GM19193 (cell line): ENCODE results near the gene SLC35F3.

Source experiments
- POLR2A ChIP-seq: IDR thresholded peaks from 4 replicates; pipeline ENCODE4 v1.6.1; 2011; ENCODE audit not compliant: insufficient read depth, insufficient read length; ENCODE audit errors: extremely low read depth

Gene SLC35F3

GRCh38 chr1:234148350-234148749, 243.9 kb downstream of the SLC35F3 start:
- no peak for TF ChIP-seq POLR2A

DNA sequence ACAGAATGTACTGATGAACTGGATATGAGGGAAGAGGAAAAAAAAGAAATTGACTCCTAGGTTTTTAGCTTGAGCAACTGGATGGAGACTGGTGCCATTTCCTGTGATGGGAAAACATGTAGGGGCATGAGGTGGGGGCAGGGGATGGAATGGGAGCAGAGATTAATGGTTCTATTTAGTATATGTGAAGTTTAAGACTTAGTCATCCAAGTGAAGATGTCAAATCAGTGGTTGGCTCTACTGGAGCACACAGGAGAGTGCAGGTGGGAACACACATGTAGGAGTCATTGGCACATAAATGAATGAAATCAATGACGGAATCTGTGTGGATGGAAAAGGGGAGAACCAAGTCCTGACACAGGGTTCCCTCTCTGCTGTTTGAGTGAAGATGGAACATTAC, 244.3 kb downstream of the SLC35F3 start:
- TF ChIP-seq POLR2A, result no peak

DNA sequence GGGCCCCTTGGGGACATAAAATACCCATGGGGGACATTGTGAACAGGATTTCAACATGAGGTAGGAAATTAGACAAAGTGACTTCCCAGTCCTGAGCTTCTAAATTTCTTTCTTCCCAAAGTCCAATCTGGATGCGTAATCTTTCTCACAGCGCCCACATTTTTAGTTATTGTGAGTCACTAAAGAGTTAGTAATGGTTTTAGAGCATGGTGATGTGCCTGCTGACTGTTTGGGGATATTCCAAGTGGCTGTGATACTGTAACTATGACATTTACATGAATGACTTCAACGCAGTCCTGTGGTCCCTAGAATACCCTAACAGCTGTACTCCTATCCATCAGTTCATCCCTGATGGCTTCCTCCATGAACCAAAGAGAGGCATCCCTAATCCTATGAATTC, 244.7 kb downstream of the SLC35F3 start:
- no peak for TF ChIP-seq POLR2A

DNA sequence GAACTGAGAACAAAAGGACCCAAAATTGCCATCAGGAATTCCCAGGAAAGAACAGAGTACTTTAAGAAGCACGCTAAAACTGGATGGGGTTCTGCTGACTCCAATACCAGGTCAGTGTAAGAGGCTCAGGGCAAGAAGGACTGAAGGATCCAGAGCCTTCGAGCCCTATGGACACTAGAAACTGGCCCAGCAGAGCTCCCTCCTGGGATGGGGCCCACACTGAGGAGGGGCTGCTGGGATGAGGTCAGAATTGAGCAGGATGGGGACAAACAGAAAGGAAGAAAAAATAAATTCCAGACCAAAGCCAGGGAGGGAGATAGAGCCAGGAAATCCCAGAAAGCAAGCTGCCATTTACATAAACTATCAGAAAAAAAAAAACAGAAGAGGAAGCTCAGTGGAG, 246.4 kb downstream of the SLC35F3 start:
- TF ChIP-seq POLR2A, result no peak

DNA sequence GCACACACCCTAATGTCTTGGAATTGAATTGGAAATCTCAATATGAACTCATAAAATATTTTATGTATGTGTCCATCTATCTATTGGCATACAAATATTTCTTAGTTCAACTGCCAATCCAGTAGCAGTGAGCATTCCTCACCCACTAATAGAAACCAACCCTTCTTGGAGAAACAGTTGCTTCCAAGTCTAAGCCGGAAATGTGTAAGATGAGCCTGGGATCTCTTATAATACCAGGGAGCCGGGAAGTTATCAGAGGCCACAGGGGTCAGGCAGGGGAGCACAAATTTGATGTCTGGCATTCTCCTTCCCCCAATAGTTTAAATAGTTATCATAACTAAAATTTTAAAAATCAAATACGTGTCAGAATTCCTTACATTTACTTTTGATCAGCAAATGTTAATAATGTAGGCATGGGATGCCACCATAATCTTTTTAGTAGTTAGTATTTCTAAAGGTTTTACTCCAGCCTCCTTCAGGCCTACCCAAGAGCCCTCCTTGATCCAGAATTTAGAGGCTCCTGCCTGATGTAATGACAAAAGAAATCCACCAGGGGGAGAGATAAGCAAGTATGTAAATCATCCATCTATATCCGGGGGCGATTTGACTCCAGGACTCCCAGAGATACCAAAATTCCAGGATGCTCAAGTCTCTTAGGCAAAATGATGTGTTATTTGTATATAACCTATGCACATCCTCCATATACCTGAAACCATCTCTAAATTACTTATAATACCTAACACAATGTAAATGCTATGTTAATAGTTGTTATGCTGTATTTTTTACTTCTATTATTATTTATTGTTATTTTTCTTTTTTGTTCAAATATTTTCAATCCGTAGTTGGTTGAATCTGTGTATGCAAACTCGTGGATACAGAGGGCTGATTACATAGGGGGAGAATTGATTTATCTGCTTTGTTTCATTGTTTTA, 250.1 kb downstream of the SLC35F3 start:
- TF ChIP-seq POLR2A, result no peak

GRCh38 chr1:234162661-234163060, 258.2 kb downstream of the SLC35F3 start:
- TF ChIP-seq POLR2A, result no peak

GRCh38 chr1:234163267-234163919, 258.9 kb downstream of the SLC35F3 start:
- no peak for TF ChIP-seq POLR2A

DNA sequence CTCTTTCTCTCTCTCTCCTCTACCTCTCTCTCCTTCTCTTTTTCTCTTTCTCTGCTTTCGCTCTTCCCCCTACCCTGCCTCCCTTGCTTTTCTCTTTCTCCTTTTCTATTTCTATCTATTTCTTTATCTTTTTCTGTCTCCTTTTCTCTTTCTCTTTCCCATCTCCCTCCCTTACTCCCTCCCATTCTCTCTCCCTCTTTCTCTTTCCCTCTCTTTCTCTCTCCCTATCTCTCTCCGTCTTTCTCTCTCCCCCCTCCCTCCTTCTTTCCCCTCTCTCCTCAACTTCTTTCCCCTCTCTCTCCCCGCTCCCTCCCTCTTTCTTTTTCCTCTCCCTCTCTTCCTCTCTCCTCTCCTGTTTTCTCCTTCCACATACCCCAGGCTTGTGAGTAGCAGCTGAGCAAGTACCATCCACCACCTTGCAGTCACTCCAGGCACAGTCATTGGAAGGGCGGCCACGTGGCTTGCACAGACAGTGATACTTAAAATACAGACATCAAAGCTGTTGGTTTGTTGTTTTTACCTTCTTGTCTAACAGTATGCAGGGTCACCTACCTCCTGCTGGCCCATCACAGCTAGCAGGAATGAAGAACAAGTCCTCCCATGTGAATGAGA, 259.7 kb downstream of the SLC35F3 start:
- TF ChIP-seq POLR2A, result no peak

DNA sequence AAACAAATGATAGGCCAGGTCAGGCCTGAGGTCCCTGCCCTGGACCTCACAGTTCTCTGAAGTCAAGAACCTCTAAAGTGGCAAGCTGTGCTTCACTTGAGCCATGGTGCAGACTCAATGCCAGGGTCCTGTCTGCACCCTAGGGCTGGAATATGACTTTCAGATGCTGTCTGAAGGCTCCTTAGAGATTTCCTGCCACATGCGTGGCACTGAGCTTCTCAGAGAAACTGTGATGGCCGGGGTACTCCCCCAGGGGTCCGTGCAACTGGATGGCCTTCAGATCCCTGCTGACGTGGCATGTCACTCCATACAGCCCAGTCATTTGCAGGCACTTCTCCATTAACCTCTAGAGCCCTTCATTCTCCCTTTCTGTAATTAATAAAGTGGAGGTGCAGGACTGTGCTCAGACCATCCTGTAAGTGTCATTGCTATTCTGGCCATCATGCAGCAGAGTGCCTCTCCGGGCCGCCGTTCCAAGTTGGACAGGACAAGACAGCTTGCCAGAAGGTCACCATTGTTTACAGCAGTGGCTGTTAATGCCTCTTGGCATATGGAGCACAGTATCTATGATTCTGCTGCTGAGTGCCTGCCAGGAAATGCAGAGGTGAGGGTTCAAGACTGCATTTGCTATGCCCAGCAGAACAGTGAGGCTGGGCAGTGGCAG, 263.7 kb downstream of the SLC35F3 start:
- TF ChIP-seq POLR2A, result no peak

DNA sequence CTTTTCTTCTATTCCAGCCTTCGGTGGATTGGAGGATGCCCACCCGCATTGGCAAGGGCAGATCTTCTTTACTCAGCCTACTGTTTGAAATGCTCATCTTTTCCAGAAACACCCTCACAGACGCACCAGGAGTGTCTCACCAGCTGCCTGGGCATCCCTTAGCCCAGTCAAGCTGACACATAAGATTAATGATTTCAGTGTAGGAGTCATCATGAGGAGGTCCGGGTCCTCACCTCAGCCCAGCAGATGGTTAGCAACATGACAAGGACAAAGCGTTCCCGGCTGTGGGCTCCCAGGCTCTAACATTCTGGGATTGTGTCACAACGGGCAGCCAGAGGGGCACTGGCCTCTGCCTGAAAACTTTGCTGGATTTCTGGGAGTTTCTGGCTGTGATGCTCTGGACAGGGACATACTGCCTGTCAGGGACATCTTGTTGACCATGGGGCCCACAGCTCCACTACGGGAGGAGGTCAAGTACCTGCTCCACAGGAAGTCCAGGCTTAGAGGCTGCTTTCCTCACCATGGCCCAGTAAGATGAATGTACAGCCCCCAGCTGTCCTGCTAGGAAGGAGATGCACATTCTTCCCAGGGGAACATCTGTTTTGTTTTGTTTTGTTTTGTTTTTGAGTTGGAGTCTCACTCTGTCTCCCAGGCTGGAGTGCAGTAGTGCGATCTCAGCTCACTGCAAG, 264.8 kb downstream of the SLC35F3 start:
- no peak for TF ChIP-seq POLR2A

GRCh38 chr1:234170067-234170466, 265.6 kb downstream of the SLC35F3 start:
- TF ChIP-seq POLR2A, result no peak

DNA sequence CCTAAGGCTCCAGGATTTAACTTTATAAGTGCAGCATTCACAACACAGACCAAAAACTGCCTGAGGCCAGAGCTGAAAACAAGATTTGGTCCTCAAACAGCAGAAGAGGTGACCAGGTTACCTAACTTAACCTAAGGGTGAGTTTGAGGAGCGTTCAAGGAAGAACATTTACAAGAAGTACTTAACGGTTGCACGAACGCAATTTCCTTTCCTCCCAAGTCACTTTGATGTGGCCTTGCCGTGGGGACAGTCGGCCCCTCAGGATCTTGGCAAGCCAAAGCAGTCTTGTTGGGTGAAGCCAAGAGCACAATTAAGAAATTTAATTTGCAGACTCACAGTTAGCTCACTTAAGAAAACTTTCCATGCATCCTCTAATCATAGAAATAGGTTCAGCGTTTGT, 266.1 kb downstream of the SLC35F3 start:
- no peak for TF ChIP-seq POLR2A

DNA sequence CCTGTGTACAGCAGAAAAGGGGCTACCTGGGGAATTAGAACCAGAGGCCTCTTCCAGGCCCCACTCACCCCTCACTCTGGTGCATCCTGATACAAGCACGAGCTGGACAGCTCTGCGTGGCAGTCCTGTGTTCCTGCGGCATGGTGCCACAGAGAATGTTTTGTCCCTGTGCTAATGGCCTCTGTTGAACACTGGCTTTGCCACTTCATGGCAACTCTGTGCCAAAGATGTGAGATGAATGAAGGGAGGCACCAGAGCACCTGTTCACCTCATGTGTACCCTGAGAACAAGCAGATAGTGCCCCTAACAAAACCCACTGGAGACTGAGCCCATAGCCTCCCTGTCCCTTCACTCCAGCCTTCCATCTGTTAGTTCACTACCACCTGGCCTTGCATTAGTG, 269.5 kb downstream of the SLC35F3 start:
- TF ChIP-seq POLR2A, result no peak

GRCh38 chr1:234175363-234175762, 270.9 kb downstream of the SLC35F3 start:
- no peak for TF ChIP-seq POLR2A
